ENCODE measurements around the gene GNAZ. TPM values are rescaled to one million over a fixed set of nuclear protein-coding genes. Genes with fewer than 3 reads are reported as not detected.

Gene GNAZ
- total RNA-seq, 4 donors from 2014 or later, result 0.64 to 9.9 (median 2.6) TPM

GRCh38 chr22:23034621-23035556 lies 35.4 kb upstream of the GNAZ start:
- H3K27ac ChIP-seq, result no peak overlapping the region
- peaks cover 0 to 32% (median 0%) of the 10 kb centered on the region in 4 donors for H3K27me3 ChIP-seq
- no peaks in the 10 kb centered on the region for H3K9me3 ChIP-seq
- DNase-seq, result no peak
- no peak for TF ChIP-seq CTCF (IDR thresholded peaks at IDR 0.05)
- TF ChIP-seq POLR2A (IDR thresholded peaks at IDR 0.05), result no peak
- intact Hi-C loops (cut with DNase I), result no loop called here
- no peaks in the 10 kb centered on the region for H3K4me1 ChIP-seq
- no peak overlapping the region for H3K4me3 ChIP-seq
- WGBS, 2 donors, result 84 to 90% methylated on average over 10 of the region's 10 CpGs
- H3K36me3 ChIP-seq, result no peaks in the 10 kb centered on the region

GRCh38 chr22:23035557-23036277 lies 34.6 kb upstream of the GNAZ start:
- WGBS, 2 donors, result 62 to 67% methylated on average over 5 to 6 of the region's 6 CpGs
- Histone ChIP-seq H3K9me3 (no peaks in the 10 kb centered on the region), H3K4me3 (no peak overlapping the region), H3K27me3 (peaks cover 0 to 32% (median 0%) of the 10 kb centered on the region in 4 donors), H3K4me1 (no peaks in the 10 kb centered on the region), H3K36me3 (no peaks in the 10 kb centered on the region), H3K27ac (no peak overlapping the region)
- DNase-seq, result no peak
- intact Hi-C loops (cut with DNase I), result no loop called here
- no peak for TF ChIP-seq POLR2A (IDR thresholded peaks at IDR 0.05)
- no peak for TF ChIP-seq CTCF (IDR thresholded peaks at IDR 0.05)

- WGBS, 2 donors, result 50 to 68% methylated on average over 6 of the region's 6 CpGs
- intact Hi-C loops (cut with DNase I), result no loop called here
- TF ChIP-seq POLR2A (IDR thresholded peaks at IDR 0.05) (no peak), CTCF (IDR thresholded peaks at IDR 0.05) (no peak)
These were observed 33.5 kb upstream of the GNAZ start for GRCh38 chr22:23036684-23037428.

GRCh38 chr22:23037429-23038333 lies 32.6 kb upstream of the GNAZ start:
- no peaks in the 10 kb centered on the region for H3K9me3 ChIP-seq
- no peaks in the 10 kb centered on the region for H3K36me3 ChIP-seq
- H3K27me3 ChIP-seq, result peaks cover 0 to 32% (median 0%) of the 10 kb centered on the region in 4 donors
- no peak for TF ChIP-seq POLR2A (IDR thresholded peaks at IDR 0.05)
- TF ChIP-seq CTCF (IDR thresholded peaks at IDR 0.05), result no peak
- no peak overlapping the region for H3K4me3 ChIP-seq
- H3K27ac ChIP-seq, result no peak overlapping the region
- intact Hi-C loops (cut with DNase I), result no loop called here
- no peak for DNase-seq
- H3K4me1 ChIP-seq, result no peaks in the 10 kb centered on the region
- WGBS, 2 donors, result 72 to 78% methylated on average over 5 to 6 of the region's 8 CpGs

More at GRCh38 chr22:23036684-23037428, 33.5 kb upstream of the GNAZ start:
- Histone ChIP-seq H3K36me3 (no peaks in the 10 kb centered on the region), H3K9me3 (no peaks in the 10 kb centered on the region), H3K27me3 (peaks cover 0 to 32% (median 0%) of the 10 kb centered on the region in 4 donors), H3K4me1 (no peaks in the 10 kb centered on the region), H3K4me3 (no peak overlapping the region), H3K27ac (no peak overlapping the region)
- no peak for DNase-seq

All from esophagus squamous epithelium (tissue), 5 donors.